NOMO-1 (cell line): ENCODE measurements around the gene MYH11.
"Not testable (repeated sequence)": the region's sequence is repeated elsewhere in the genome, so short reads cannot be mapped to it uniquely, and the experiment has no call there.

Experiments
- DNase-seq, 2 experiments: peaks; one replicate each; lab custom pipeline; 2025; ENCODE audit not compliant: unreplicated experiment in 2 of 2; lab: John Stamatoyannopoulos, UW

MYH11 gene

DNA sequence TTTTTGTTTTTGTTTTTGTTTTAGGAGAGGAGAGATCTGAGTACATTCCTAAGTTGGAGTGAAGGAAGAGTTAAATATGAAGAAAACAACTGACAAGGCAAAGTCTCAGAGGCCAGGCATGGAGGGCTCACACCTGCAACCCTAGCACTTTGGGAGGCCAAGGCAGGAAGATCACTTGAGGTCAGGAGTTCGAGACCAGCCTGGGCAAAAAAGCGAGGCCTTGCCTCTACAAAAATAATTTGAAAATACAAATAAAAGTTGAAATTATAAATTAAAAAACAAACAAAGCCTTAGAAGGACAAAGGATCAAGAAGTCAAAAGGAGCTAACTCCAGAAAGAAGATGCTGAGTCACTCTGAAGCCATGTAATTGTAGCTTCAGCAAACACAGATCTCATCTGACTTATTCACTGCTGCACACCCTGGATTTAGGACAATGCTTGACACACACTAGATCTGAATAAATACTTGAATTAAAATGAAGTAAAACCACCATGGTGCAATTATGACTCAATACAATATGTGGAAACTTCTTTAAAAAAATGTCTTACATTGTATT is 22.5 kb upstream of the MYH11 start:
- DNase-seq = no peak

DNA sequence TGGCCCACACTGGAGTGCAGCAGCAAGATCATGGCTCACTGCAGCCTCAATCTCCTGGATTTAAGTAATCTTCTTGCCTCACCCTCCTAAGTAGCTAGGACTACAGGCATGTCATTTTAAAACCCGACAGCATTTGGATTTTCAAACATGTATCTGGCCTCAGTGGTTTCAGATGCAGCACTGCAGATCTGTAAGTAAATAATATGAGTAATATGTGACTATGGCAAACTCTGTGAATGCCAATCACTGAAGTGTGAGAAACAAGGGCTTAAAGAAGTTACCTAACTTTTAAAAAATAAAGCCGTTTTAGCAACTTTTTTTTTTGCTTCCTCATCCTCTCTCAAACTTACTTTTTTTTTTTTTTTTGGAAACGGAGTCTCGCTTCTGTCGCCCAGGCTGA is 19.7 kb upstream of the MYH11 start:
- DNase-seq = no peak

DNA sequence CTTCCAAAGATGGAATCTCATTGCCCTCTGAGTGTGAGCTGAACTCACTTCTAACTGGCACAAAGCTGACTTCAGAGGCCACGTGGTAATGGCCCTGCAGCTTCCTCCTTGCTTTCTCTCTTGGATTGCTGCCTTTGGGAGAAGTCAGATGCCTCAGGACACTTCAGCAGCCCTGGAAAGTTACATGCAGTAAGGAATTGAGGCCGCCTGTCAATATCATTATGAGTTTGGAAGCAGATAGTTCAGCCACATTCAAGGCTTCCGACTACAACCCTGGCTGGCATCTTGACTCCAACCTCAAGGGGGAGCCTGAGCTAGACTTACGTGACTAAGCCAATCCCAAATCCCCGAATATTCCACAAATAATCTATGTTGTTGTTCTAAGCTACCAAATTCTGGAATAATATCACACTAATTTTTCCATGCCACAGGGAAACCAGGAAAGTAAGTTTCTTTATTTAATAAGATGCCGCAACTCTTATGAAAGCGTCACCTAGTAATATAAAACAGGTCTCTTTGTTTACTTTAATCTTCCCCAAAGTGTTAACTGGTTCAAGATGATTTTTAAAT is 18.0 kb upstream of the MYH11 start:
- no peak for DNase-seq

DNA sequence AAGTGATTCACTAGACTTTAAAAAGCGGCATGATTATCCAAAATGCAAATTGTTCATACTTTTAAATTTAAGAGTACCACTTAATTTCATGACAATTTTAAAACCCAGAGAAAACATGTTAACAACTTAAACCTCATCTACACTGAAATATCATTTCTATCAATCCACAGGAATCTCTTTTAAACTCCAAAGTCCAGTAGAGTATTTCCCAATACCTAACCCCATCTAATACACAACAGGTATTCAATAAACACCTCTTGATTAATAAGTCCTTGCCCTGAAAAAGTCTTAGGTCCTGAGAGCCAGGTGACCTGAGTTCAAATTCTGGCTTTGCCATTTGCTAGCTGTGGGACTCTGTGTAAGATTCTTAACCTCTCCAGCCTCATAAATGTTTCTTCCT is 16.9 kb upstream of the MYH11 start:
- DNase-seq = no peak

DNA sequence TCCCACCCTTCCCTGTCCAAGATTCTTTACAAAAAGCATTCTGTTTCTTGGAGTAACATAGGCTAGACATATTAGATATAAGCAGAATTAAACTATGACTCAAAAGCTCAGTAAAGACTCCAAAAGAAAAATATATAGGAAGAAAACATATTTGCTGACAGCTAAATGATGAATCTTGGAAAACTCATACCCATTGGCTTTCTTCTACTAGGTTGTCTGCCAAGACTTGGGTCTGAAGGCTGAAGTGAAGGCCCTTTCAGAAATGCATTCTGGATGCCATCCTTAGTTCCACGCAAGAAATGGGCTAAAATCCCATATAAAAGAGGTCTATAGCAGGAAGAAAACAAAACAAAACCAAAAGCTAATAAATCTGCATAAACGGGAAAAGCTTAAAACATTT is 16.5 kb upstream of the MYH11 start:
- no peak for DNase-seq

DNA sequence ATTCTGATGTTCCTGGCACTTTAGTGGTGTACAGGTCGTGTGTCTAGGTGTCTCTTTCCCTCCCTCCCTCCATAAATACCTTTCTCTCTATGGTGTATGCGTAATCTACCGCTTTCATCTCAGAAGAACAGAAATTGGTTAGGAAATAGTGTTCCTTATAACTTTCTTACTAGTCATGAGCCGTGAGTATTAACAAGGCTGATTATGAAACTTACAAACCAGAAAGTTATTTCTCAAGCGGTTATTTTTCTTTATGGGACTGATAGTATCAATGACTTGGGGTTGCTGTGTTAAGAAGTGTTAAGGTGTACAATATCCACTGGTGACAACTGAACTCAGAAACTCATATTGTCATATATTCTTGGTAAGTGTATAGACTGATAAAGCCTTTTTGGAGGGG is 13.2 kb upstream of the MYH11 start:
- DNase-seq = no peak

DNA sequence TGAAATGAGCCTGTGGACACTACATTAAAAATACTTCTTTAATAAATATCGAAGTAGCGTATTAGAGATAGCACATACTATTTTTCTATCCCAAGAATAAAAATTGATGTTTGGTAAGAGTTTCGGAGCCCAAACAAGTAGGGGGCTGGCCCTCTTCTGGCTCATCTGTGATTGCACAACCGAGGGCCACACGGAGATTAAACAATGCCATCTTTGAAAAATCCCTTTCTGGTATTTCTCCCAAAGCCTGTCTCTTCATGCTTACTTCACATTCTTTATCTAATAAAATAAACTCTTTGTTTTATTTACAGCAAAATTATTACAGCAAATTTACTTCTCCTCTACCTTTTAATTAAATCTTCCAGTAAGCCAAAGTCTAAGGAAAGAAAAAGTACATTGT is 9.6 kb upstream of the MYH11 start:
- no peak for DNase-seq

DNA sequence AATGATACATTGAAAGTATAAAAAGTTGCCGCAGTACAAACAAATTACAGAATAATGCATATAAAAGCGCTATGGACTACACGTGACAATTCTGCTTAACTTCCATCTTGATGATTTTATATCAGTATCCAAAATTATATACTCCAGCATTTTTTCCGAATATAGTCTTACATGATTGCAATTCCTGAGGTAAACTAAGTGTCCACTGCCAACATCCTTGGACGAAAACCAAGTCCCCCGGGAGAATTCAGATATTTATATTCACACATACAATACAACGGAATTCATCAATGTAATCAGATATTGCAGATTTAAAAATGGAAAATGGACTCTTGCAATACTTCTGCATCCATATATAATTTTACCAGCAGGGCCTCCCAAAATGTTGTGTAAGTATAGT is 8.9 kb upstream of the MYH11 start:
- DNase-seq = no peak

DNA sequence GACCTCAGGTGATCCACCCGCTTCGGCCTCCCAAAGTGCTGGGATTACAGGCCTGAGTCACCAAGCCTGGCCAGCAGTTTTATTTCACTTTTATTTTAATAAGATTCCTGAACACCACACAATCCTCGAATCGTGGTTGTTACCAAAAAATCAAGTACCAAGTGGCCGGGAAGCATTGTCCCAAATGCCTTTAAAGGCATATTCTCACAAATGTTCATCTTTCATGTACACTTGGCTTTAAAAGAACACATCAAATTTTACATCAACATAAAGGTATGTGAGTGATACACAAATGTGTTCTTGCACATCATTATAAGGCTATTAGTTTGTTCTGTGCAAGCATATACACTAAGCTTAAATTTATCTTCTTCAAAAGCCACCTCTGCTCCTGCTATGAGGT is 8.1 kb upstream of the MYH11 start:
- no peak for DNase-seq

DNA sequence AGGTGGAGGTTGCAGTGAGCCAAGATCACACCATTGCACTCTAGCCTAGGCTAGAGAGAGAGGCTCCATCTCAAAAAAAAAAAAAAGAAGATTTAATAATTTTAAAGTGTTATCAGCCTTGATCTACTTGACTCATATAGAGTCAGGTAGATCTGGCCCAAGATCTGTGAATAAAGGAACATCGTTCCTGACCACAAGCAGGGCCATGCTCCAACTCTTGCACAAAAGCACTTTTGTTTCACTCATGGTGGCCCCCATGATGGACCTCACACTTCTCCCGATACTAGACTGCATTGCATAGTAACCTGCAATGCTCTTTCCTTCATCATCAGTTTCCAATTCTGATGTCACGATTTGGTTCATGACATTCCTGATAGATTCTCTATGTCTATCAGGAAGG is 5.2 kb upstream of the MYH11 start:
- no peak for DNase-seq

DNA sequence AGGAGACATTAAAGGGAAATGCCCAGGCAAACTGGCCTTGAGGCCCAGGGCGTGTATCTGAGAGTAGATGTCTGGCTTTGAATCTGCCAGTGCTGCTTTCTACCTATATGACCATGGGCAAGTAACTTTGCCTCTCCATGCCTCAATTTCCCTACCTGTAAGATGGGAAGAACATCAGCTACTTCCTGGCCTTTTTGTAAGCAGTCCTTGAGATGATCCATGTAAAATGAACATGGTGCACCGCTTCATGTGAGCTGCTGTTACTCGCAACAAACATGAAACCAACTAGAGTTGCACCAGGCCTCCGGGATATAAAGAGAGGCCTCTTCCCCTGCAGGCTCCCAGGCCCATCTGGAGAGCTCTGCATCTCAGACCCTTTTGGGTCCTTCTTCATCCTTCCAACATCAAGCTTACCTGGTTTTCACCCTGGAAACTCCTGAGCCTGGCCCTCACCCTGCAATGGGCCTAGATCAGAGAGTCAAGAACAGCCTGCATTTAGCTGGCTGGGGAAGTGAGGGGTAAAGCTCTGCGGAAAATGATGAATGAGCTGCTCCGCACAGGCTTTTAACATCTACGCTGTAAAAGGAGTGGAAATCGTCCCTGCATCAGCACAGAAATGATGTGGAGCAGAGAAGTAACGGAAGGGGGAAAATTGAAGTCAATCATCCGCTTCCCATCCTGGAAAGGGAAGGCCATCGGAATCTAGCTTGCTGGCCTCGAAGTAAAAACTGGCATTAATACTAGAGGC is 2.3 kb upstream of the MYH11 start:
- no peak for DNase-seq

DNA sequence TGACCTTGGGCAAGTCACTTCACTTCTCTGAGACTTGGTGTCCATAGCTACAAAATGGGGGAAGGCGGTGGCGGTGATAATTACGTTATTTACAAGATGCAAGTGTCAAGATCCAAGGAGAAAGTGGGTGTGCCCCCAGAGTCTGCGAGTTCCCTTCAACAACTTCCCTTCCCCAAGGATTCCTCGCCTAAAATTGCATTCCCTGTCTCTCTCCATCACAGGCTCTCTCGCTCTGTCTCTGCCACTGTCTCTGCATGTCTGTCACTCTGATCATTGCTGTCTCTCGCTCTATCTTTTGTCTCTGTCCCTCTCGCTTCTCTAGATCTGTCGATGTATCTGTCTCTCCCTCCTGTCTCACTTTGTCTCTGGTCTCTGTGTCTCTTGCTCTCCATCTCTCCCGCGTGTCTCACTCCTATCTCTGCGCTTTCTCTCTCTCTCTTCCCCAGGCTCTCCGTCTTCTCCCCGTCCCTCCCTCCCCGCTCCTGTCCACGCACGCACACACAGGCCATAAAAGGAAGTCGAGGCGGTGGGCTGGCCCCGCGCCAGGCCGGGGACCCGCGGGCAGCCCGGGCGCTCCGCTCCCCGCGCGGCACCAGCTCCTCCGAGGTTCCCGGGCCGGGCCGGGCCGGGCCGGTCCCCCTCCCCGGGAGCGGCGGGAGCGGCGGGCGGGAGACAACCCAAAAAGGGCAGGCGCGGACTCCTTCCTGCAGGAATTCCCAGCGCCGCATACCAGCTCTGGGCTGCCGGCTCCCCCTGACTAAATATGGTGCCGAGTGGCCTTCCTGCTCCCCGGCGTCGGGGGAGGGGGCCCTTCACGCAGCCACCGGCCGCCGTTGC is 1.1 kb upstream of the MYH11 start:
- DNase-seq = no peak

DNA sequence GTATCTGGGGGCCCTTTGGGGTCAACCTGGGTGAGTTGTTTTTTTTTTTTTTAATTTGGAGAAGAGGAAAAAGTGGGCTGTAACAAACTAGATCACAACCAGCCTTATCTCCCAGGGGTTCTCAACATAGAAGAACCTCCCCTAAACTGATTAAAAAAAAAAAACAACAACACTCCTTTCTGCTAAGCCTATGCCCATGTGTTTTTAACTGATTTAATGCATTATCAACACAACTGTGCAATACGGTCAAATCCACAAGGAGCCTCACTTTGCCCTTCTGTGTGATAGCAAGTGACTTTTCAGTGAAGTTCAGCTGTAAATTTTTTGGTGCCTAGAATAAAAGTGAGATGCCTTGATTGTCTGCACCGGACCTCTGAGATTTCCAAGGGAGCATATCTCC is 646 bp downstream of the MYH11 start:
- no peak for DNase-seq

DNA sequence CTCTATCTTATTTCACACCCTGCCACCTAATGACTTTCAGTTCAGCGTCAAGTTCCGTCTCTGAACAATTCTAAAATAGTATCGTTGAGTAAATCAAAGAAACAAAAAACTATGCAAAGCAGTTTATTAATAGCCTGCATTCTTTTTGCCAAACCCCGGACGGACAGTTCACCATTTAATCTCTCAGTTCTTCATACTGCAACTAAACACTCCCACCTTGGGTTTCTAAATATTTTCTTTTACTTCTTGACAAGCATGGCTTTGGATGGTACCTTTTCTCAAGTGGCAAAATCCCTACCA is 1.2 kb downstream of the MYH11 start:
- DNase-seq = no peak

DNA sequence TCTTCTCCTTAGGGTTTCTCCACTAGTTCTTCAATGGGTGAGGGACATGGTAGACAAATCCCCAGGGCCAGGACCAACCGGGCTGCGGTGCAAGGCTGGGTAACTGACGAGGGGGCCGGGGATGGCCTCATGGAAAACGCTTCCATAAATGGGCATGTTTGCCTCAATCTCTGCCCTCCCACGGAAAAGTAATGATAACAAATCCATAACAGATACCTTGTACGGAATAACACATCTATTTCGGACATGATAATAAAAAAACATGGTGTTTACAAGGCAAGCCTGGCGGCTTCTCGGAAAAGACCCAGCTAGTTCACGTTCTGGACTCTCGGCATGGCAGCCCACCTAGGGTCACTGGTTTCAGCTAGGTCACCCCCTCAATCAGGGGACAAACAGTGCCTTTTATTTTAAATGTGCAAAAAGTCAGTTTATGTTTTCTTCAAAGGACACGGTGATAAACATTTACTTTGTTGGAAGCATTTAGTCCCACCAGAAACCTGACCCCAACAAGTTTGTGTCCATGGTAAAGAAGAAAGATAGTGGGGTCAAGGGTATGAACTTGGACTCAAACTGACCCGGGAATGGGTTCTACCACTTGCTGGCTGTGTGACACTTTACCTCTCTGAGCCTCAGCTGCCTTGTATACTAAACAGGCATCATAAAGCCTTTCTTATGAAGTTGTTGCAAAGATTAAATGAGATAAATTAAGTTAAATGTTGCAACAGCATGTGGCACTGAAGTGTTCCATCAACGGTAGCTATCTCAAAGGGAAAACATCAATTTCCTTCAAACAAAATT is 1.7 kb downstream of the MYH11 start:
- DNase-seq = no peak

DNA sequence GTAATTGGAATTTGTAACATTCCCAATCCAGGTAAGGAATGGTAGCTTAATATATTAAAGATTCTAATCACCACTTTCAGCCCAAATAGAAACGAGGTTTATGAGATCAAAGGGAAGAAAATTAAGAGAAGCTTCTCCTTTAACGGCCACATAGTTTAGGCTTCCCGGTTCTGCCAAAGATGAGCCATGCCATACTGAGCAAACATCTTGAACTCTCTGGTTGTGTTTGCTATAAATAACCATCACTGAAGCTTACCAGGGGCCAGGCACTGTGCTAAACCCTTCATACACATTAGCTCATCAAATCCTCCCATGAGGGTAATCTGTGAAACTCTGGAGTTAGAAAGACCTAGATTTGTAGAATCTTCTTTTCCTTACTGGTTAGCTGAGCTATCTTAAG is 2.8 kb downstream of the MYH11 start:
- DNase-seq = no peak

DNA sequence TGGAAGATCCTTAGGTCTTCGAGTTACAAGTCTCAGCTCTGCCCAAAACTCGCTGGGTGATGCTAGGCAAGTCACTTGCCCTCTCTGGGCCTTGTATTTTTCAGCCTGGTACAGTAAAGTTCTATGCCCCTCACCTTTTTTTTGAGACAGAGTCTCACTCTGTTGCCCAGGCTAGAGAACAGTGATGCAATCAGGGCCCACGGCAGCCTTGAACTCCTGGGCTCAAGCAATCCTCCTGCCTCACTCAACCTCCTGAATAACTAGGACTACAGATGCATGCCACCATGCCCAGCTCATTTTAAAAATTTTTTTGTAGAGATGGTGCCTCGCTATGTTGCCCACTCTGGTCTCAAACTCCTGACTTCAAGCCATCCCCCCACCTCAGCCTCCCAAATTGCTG is 3.8 kb downstream of the MYH11 start:
- DNase-seq = no peak

DNA sequence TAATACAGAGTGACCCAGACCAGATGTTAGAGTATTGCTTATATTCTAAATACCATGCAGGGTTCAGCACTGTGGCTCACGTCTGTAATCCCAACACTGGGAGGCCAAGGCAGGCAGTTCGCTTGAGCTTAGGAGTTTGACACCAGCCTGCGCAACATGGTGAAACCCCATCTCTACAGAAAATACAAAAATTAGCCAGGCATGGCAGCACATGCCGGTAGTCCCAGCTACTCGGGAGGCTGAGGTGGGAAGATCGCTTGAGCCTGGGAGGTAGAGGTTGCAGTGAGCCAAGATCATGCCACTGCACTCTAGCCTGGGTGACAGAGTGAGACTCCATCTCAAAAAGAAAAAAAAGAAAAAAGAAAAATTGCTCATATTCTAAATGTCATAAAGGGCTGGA is 6.3 kb downstream of the MYH11 start:
- DNase-seq = not testable (repeated sequence)

DNA sequence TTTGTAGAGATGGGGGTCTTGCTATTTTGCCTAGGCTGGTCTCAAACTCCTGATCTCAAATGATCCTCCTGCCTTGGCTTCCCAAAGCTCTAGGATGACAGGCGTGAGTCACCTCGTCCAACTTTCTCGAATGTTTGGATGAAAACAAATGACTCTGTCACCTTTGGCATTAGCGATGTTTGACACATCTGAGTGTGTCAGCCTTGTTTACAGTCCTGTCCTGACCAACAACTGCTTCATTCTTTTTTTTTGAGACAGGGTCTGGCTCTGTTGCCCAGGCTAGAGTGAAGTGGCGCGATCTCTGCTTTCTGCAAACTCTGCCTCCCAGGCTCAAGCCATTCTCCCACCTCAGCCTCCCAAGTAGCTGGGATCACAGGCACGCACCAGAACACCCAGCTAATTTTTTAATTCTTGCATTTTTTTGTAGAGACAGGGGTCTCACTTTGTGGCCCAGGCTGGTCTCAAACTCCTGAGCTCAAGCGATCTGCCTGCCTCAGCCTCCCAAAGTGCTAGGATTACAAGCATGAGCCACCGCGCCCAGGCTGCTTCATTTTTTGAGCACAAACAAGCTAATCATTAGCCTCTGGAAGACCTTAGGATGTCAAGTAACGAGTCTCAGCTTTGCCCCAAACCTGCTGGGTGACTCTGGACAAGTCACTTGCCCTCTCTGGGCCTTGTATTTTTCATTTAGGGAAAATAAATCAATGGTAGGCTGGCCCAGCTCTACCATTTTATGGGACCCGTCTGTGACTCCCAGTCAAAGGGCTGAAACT is 7.4 kb downstream of the MYH11 start:
- no peak for DNase-seq

DNA sequence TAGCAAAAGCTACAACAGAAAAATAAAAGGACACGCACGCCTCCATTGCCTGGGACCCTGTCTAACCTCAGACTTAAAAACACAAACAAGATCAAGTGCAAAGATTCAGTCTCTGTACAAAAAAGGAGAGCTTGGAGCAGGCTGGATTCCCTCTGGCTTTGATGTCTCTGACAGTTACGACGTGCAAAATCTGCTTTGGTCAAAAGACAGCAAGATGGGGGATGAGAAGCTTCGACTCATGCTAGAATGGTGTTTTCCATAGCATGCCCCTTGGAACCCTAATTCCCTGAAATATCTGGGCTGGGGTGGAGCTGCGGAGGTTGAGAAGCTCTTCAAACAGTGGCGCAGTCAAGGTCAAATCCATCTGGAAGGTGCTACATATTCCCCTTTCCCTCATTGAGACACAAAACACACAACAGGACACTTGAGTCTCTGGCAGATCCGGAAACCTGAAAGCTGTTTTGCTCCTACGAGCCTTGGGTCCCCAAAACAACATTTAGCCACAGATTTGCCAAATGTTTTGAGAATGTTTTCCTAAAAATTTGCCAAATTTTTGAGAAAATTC is 9.1 kb downstream of the MYH11 start:
- DNase-seq = no peak
